ENCODE data around the gene FAT1.
A peak's percentile ranks its signal among the peaks of the same experiment; 100 is the strongest.

Gene FAT1

DNA sequence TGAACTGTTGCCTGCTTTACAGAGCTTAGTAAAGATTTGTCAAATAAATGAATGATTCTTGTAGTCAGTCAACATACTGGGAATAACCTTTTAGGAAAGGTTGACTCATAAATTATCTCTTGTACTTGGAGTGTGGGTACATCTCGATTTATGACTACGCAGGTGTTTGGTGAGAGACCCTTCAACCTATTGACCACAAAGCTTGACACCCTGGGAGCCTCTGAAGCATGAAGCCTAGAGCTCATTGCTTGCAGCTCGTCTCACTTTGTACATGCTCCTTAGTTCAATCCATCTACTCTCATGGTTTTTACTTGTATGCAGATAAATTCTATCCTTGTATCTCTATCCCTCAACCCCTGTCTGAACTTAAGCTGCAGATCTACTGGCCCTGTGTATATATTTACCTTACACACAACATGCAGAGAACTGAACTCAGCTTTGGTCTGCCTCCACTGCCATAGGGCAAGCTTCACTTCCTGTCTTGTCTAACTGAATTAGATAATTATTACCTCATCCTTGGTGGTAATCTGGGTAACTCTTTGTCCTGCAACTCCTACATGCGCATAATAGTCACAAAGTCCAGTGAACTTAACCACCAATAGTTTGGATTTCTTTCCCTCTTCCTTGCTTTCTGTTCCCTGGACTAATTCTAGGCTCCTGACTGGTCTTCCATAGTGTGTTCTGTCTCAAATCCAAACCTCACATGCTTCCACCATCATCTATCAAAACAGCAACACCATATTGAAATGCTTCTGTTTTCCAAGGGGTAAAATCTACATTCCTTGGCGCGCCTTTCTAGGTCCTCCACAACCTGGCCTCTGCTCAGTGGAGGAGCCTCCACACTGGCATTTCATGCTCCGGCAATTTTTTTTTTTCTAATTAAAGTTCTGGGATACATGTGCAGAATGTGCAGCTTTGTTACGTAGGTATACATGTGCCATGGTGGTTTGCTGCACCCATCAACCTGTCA lies 32.2 kb upstream of the FAT1 start:
- DNase-seq, result no peak

DNA sequence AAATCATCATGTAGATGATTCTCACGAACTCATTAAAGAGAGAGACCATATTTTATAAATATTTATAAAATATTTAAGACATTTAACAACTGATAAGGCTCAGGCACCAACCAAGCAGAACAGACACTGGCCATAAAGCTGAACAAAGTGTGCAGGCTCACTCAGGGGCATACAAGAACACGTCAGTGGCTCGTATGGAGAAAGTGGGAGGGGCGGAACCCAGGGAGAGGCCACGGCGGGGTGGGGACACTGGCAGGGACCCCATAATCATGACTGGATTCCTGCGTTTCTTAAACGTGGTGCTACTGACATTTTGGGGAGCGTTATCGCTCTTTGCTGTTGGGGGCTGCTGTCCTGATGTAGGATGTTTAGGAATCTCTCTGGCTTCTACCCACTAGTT lies 31.3 kb upstream of the FAT1 start:
- DNase-seq, result no peak

DNA sequence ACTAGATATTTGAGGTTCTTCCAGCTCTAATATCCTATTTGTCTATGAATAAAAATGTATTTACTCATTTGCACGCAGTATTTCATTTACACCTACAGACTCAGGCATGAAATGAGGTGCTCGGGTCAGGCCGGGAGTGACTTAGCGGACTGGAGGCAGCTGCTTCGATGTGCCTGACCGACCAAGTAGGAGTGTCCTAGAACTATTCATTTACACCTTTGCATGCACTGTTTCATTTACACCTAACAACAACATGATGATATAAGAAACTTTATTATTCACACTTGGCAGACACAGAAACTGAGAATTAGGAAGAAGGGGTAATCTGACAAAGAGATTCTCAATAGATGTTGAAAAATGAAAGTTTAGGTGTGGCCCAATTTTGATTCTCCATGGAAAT lies 28.7 kb upstream of the FAT1 start:
- DNase-seq, result no peak

DNA sequence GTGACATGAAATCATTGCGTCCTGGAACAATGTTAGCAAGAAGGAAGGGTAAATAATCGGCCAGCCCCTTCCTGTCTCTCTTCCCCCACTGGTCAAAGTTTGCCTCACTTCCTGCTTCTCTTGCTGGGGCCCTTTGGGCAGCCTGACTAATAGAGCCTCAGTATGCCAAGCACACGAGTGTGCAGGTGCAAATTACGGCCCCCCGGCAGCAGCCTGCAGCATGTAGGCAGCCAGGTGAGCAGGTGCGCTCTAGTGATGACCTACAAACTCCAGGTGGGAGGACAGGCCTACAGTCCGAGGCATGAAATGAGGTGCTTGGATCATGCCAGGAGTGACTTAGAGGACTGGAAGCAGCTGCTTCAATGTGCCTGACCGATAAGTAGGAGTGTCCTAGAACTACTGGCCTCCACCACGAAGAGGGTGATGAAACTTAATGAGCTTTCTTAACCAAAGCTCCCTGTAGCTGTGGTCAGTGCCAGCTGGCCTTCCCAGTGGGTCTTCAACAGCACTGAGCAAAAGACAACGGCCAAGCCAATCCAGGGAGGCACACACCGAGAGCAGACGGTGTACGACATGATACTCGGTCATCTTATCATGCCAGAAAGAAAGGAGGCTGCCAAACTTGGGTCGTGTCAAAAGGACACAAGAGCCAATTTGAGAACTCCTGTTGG lies 26.1 kb upstream of the FAT1 start:
- DNase-seq, result no peak

DNA sequence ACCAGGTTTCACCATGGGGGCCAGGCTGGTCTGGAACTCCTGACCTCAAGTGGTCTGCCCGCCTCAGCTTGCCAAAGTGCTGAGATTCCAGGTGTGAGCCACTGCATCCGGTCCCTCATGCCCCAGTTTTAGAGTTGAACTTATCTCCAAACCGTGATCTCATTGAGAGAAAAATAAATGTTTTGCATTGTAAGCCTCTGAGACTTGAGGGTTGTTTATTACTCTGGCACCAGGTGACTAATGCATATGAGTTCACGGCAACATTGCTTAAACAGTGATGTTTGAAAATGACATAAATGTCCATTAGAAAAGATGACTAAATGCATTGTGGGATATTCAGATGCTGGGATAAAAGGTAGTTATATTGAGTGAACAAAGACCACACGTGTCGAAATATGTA lies 22.9 kb upstream of the FAT1 start:
- no peak for DNase-seq

DNA sequence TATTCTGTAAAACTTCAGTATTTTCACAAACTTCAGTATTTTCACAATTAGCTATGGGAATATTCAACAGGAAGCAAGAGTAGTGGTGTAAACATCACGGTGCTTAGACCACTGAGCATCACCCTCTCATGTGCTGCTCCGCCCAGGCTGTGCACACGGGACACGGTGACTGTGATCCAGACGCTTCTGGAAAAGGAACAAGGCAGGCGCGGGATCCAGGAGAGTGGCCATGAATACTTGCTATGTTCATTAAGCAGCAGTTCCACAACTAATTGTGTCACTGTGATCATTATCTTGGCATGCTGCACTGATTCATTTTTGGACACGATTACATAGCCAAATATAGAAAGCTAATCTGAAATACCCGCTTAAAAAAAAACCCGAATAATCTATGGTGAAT lies 19.6 kb upstream of the FAT1 start:
- no peak for DNase-seq

DNA sequence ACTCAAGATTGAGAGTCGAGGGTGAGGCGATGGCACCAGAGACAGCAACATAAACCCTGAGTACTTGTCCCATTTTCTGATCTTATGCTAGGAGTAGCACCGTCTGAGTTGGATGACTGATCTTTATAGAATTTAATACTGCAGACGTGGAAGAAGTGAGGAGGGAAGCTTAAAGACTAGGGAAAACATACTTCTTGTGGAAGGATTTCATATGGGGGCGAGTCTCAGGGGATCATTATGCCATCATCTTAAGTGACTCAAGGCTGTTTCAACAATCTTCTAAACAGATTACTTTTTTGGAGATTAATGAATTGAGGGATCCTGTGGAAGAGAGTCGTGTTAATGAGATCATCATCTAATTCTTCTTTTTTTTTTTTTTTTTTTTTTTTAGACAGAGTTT lies 17.2 kb upstream of the FAT1 start:
- peak; percentile 62 for DNase-seq

DNA sequence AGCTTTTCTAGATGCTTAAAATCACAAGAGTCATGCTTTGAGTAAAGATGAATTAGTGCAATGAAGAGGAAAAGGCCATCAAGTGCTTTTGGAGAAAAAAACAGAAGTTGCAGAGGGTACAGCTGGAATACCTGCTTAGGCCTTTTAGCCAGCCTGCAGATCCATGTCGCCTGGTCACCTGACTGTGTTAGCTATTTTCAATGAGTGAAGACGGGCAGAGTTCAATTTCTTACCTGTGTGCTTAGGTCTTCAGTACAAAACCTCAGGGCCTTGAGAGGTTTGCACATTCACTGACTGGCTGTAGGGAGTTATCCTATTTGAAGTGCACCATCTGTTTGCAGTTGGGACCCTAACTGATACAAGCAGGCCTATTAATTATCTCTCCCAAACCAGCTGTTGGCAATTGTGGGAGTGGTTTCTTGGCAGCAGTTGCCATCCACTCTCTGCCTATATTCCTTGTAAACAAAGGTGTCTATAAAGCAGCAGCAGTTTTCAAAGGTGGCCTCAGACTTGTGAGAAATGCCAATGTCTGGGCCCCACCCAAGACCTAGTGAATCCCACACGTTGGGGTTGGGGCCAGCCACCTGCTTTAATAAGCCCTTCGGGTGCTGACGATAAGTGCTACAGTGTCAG lies 16.3 kb upstream of the FAT1 start:
- no peak for DNase-seq

DNA sequence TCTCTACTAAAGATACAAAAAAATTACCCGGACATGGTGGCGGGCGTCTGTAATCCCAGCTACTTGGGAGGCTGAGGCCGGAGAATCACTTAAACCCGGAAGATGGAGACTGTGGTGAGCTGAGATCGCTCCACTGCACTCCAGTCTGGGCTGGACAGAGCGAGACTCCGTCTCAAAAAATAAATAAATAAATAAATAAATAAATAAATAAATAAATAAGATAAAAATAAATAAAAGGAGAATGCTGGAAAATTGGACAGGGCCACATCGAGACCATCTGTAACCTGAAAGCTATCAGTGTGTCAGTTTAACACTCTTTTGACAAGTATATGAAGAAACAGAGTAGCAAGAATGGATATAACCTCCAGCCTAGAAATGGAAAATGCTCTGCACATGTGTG lies 15.7 kb upstream of the FAT1 start:
- DNase-seq, result no peak

DNA sequence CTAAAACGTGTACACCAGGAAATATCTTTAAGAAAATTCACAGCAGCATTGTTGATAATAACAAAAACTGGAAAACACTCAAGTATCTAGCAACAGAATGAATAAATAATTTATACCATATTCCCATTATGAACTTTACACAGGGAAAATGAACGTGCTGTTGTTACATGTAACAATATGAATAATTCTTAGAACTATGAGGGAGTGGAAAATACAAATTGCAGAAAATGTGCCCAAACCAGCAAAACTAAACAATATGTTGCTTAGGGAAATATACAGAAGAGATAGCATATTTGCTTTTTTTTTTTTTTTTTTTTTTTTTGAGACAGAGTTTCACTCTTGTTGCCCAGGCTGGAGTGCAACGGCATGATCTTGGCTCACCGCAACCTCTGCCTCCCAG lies 14.8 kb upstream of the FAT1 start:
- no peak for DNase-seq

DNA sequence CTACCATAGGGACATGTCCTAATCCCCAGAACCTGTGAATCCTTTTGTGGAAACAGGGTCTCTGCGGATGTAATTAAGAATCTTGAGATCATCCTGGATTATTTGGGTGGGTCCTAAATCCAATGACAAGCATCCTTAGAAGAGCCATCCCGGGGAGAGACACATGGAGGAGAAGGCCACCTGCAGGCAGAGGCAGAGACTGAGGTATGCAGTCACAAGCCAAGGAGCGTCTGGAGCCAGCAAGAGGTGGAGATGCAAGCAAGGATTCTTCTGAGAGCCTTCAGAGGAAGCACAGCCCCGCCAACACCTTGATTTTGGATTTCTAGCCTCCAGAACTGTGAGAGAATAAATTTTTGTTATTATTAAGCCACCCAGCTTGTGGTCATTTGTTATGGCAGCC lies 13.8 kb upstream of the FAT1 start:
- DNase-seq, result no peak

DNA sequence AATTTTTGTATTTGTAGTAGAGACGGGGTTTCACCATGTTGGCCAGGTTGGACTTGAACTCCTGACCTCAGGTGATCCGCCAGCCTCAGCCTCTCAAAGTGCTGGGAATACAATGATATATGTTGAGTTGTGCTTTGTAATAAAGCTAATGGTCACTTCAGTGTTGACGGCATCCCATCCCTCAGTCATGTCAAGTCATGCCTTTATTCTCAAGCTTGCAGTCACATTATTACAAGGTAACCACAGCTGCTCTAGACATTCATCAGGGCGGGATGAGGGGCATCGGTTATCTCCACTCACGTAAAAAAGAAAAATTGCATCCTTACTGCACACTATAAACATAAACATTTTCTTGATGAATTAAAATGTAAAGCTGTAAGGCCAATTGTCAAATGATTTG lies 12.8 kb upstream of the FAT1 start:
- DNase-seq, result no peak

DNA sequence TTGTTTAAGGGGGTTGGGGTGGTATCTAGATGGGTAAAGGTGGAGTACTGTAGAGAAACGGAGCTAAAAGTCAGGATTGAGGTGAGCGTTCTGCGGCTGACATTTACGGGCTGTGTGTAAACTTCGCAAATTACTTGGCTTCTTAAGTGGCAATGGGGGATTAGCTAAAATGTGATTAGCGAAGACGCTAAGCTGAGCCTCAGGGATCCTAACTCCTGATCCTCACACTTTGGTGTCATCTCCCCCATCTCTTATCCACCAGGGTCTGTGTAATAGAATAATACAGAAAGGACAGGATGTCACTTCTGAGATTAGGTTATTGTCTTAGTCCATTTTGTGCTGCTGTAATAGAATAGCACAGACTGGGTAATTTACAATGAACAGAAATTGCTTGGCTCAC lies 10.6 kb upstream of the FAT1 start:
- DNase-seq, result no peak

DNA sequence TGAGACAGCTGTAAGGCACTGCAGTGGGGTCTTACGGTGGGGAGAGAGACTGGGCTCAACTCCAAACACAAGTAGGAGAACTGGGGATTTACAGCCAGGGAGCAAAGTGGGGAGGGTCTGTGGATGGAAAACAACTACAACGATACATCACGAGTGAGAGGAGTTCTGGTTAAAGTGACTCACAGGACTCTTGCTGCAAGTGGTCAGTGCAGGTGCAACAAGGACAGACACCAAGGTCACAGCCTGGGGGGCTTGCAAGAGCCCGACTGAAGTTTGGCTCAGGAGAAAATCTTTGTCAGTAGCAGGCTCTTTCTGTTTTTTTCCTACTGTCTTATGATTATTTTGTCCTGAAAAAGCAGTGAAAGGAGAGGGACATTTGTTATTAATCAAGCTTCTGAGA lies 10.1 kb upstream of the FAT1 start:
- no peak for DNase-seq

DNA sequence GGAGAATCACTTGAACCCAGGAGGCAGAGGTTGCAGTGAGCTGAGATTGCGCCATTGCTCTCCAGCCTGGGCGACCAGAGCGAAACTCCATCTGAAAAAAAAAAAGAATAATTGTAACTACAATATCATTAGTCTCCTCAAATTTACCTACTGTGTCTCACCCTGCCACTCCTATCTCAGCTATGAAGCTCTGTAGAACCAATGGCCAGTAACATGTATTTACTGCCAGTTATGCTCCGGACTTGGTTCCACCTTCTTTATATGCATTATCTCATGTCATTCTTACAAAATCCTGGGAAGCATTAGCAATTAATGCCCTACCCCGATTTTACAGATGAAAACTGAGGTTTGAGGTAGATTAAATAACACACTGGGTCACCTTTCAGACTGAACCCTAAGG lies 7.0 kb upstream of the FAT1 start:
- no peak for DNase-seq

DNA sequence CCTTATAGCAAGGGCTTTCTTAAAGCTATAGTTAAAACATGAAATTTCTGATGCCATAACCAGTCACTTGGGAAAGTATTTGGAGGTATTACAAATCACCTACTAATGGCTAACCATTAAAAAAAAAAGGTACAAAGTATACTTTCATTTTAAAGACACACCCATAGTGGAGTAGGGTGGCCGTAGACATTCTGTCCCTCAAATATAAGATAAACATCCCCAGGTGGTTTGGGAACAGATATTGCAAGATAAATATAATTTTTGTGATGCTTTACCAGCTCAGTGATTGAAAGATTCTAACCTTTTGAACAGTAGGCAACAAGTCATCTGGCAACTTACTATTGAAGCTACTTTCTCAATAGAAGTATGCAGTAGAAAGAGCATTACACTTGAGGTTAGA lies 6.2 kb upstream of the FAT1 start:
- no peak for DNase-seq

DNA sequence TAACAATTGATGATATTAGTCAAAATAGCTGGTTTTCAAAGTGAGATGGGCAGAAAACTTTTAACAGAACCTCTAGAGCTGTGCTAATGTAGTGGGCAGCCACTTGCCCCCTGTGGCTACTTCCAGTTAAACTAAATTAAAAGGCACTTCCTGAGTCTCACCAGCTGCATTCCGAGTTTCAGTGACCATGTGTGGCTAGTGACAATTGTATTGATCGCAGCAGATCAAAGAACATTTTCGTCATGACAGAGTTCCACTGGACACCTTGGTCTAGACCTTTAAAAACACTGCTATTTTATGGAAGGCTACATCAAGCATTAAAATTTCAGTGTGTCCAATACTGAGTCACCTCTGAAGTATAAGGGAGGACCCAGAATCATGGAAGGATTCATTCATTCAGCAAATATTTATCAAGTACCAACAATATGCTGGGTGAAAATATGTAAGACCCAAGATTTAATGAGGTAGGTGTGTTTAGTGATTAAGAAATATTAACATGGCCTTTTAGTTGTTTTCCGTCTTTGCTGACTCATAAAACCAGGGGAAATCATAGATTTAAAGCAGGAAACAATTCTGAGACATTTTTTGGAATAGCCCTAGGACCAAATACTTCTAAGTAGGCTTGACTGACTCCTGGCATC lies 5.1 kb upstream of the FAT1 start:
- DNase-seq, result peak; percentile 46

DNA sequence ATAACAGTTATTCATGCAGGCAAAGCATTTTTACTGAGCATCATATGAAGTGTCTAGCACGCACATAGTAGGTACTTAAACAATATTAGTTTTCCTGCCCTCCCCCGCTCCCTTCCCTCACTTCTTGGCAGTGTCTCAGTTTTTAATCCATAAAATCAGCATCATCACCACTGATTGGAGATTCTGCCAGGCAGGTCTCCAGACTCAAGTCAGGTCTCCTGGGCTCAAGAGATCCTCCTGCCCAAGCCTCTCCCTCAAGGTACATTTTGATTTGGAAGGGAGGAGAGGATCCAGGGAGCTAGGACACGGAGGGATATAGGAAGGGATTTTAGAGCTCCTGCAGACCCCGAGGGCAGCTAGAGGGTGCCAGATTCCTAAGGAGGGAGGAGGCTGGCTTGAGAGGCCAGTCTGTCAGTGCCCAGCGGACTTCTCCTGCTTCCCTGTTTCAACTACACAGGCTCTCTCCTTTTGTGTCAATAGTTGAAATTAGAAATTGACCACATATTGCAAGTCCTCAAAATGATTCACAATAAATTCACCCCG lies 4.4 kb upstream of the FAT1 start:
- peak; percentile 18 for DNase-seq

DNA sequence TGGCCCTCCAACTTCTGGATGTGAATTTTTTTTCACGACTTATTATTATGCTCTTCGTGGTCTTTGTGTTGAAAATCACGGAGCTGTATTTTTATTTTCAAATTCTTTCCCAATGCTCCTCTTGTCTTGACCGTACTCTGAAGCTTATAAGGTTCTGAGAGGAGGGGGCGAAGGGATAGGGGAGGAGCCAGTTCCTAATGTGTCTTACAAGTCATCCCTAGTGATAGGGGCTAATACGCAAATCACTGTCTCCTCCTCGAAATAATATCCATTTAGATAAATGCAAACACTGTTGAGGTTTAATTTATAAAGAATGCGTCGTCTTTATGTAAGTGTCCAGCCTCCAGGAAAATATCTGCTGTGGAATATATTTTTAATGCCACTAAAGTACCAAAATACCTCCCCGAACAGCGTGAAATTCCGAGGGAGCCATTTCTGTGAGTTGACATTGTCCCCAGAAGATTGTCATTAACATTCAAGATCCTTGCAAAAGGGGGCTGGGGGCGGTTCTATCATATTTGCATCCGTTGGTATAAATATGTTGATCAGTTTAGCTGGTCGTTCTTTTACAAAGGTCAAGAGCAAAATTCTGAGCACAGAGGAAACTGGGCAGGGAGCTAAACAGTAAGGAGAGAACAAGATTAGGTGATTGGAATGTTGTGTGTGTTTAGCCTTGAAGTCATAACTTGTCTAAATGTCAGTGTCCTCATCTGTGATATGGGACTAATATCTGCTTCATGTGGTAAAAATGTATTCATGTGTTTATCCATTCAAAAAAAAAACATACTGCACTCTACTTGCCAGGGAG lies 3.7 kb upstream of the FAT1 start:
- no peak for DNase-seq

DNA sequence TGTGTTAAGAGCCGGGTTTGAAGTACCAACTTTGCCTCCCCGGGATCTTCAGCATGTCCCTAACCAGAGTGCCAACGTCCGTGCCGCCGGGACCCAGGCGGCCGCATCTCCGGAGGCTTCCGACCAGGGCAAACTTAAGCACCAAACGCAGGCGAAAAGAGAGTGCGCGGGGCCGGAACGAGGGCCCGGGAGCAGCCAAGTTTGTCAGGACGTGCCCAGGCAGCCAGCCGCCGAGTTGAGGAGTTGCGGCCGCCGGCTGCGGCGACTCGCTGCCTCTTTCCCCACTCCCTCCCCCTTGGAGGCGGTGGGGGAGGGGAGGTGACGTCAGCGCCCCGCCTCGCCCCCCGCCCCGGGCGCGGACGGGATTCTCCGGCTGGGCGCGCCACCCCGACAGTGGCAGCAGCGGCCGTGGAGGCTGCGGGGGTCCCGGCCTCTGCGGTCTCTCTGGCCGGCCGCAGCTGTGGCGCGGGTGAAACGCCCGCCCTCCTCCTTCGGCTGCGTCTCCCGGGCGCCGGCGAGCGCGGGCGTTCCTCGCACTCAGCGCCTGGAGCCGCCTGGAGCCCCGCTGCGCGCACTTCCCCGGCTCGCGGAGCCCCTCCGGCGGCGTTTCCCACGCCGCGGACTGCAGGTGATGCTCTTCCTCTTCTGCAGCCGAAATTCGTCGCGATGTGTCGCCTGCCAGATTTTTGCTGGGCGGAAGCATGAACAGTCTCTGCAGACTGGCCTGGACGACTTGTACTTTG lies 2.9 kb upstream of the FAT1 start:
- peak; percentile 81 for DNase-seq

All from fibroblast of skin of abdomen (primary cell).